ENCODE data around the gene NSRP1.
"Not testable (repeated sequence)": the region's sequence is repeated elsewhere in the genome, so short reads cannot be mapped to it uniquely, and the experiment has no call there.

The NSRP1 gene

GRCh38 chr17:30187573-30187972 lies 71.0 kb downstream of the NSRP1 start:
- Histone ChIP-seq H3K27me3 (ENCODE audit: low read depth, low read length) (no peaks in the 10 kb centered on the region), H3K9me3 (ENCODE audit: control insufficient read depth in 1 of 2, low read length in 2 of 2) (no peaks in the 10 kb centered on the region), H3K36me3 (ENCODE audit: control insufficient read depth in 1 of 2, insufficient read depth in 2 of 2, low read length in 2 of 2) (peaks cover 22 to 26% of the 10 kb centered on the region in 2 donors), H3K4me3 (ENCODE audit: low read depth in 1 of 2, low read length in 2 of 2) (no peak overlapping the region), H3K4me1 (ENCODE audit: control insufficient read depth in 1 of 2, insufficient read depth in 2 of 2, low read length in 2 of 2) (no peaks in the 10 kb centered on the region), H3K27ac (ENCODE audit: low read length) (no peak overlapping the region)

GRCh38 chr17:30188211-30188939 lies 71.8 kb downstream of the NSRP1 start:
- no peak overlapping the region for H3K27ac ChIP-seq (ENCODE audit: low read length)
- peaks cover 17 to 26% of the 10 kb centered on the region in 2 donors for H3K36me3 ChIP-seq (ENCODE audit: control insufficient read depth in 1 of 2, insufficient read depth in 2 of 2, low read length in 2 of 2)
- H3K27me3 ChIP-seq (ENCODE audit: low read depth, low read length): no peaks in the 10 kb centered on the region
- no peaks in the 10 kb centered on the region for H3K9me3 ChIP-seq (ENCODE audit: control insufficient read depth in 1 of 2, low read length in 2 of 2)
- no peak overlapping the region for H3K4me3 ChIP-seq (ENCODE audit: low read depth in 1 of 2, low read length in 2 of 2)
- H3K4me1 ChIP-seq (ENCODE audit: control insufficient read depth in 1 of 2, insufficient read depth in 2 of 2, low read length in 2 of 2): no peaks in the 10 kb centered on the region

- H3K27ac ChIP-seq (ENCODE audit: low read length): no peak overlapping the region
Measured at GRCh38 chr17:30191072-30191471, 74.5 kb downstream of the NSRP1 start.

GRCh38 chr17:30196504-30196903 lies 79.9 kb downstream of the NSRP1 start:
- no peaks in the 10 kb centered on the region for H3K9me3 ChIP-seq (ENCODE audit: control insufficient read depth in 1 of 2, low read length in 2 of 2)
- no peaks in the 10 kb centered on the region for H3K36me3 ChIP-seq (ENCODE audit: control insufficient read depth in 1 of 2, insufficient read depth in 2 of 2, low read length in 2 of 2)
- H3K27ac ChIP-seq (ENCODE audit: low read length): no peak overlapping the region
- no peaks in the 10 kb centered on the region for H3K4me1 ChIP-seq (ENCODE audit: control insufficient read depth in 1 of 2, insufficient read depth in 2 of 2, low read length in 2 of 2)
- H3K4me3 ChIP-seq (ENCODE audit: low read depth in 1 of 2, low read length in 2 of 2): no peak overlapping the region
- H3K27me3 ChIP-seq (ENCODE audit: low read depth, low read length): no peaks in the 10 kb centered on the region

More at GRCh38 chr17:30191072-30191471, 74.5 kb downstream of the NSRP1 start:
- H3K27me3 ChIP-seq (ENCODE audit: low read depth, low read length): no peaks in the 10 kb centered on the region
- H3K36me3 ChIP-seq (ENCODE audit: control insufficient read depth in 1 of 2, insufficient read depth in 2 of 2, low read length in 2 of 2): no peaks in the 10 kb centered on the region
- no peaks in the 10 kb centered on the region for H3K9me3 ChIP-seq (ENCODE audit: control insufficient read depth in 1 of 2, low read length in 2 of 2)
- no peak overlapping the region for H3K4me3 ChIP-seq (ENCODE audit: low read depth in 1 of 2, low read length in 2 of 2)
- H3K4me1 ChIP-seq (ENCODE audit: control insufficient read depth in 1 of 2, insufficient read depth in 2 of 2, low read length in 2 of 2): no peaks in the 10 kb centered on the region

GRCh38 chr17:30197416-30197815 lies 80.8 kb downstream of the NSRP1 start:
- Histone ChIP-seq H3K9me3 (ENCODE audit: control insufficient read depth in 1 of 2, low read length in 2 of 2) (no peaks in the 10 kb centered on the region), H3K4me1 (ENCODE audit: control insufficient read depth in 1 of 2, insufficient read depth in 2 of 2, low read length in 2 of 2) (no peaks in the 10 kb centered on the region), H3K4me3 (ENCODE audit: low read depth in 1 of 2, low read length in 2 of 2) (no peak overlapping the region), H3K36me3 (ENCODE audit: control insufficient read depth in 1 of 2, insufficient read depth in 2 of 2, low read length in 2 of 2) (no peaks in the 10 kb centered on the region), H3K27ac (ENCODE audit: low read length) (no peak overlapping the region), H3K27me3 (ENCODE audit: low read depth, low read length) (no peaks in the 10 kb centered on the region)

GRCh38 chr17:30199600-30199999 lies 83.0 kb downstream of the NSRP1 start:
- Histone ChIP-seq H3K9me3 (ENCODE audit: control insufficient read depth in 1 of 2, low read length in 2 of 2) (no peaks in the 10 kb centered on the region), H3K4me3 (ENCODE audit: low read depth in 1 of 2, low read length in 2 of 2) (no peak overlapping the region), H3K27ac (ENCODE audit: low read length) (no peak overlapping the region), H3K4me1 (ENCODE audit: control insufficient read depth in 1 of 2, insufficient read depth in 2 of 2, low read length in 2 of 2) (no peaks in the 10 kb centered on the region), H3K27me3 (ENCODE audit: low read depth, low read length) (no peaks in the 10 kb centered on the region), H3K36me3 (ENCODE audit: control insufficient read depth in 1 of 2, insufficient read depth in 2 of 2, low read length in 2 of 2) (no peaks in the 10 kb centered on the region)

GRCh38 chr17:30200106-30200505 lies 83.5 kb downstream of the NSRP1 start:
- Histone ChIP-seq H3K36me3 (ENCODE audit: control insufficient read depth in 1 of 2, insufficient read depth in 2 of 2, low read length in 2 of 2) (no peaks in the 10 kb centered on the region), H3K4me1 (ENCODE audit: control insufficient read depth in 1 of 2, insufficient read depth in 2 of 2, low read length in 2 of 2) (no peaks in the 10 kb centered on the region), H3K9me3 (ENCODE audit: control insufficient read depth in 1 of 2, low read length in 2 of 2) (no peaks in the 10 kb centered on the region), H3K4me3 (ENCODE audit: low read depth in 1 of 2, low read length in 2 of 2) (no peak overlapping the region), H3K27ac (ENCODE audit: low read length) (no peak overlapping the region), H3K27me3 (ENCODE audit: low read depth, low read length) (no peaks in the 10 kb centered on the region)

GRCh38 chr17:30200656-30201055 lies 84.0 kb downstream of the NSRP1 start:
- not testable (repeated sequence) for H3K27ac ChIP-seq (ENCODE audit: low read length); H3K27me3 ChIP-seq (ENCODE audit: low read depth, low read length); H3K36me3 ChIP-seq (ENCODE audit: control insufficient read depth in 1 of 2, insufficient read depth in 2 of 2, low read length in 2 of 2); H3K4me3 ChIP-seq (ENCODE audit: low read depth in 1 of 2, low read length in 2 of 2); H3K4me1 ChIP-seq (ENCODE audit: control insufficient read depth in 1 of 2, insufficient read depth in 2 of 2, low read length in 2 of 2); H3K9me3 ChIP-seq (ENCODE audit: control insufficient read depth in 1 of 2, low read length in 2 of 2)

- Histone ChIP-seq H3K36me3 (ENCODE audit: control insufficient read depth in 1 of 2, insufficient read depth in 2 of 2, low read length in 2 of 2) (no peaks in the 10 kb centered on the region), H3K27me3 (ENCODE audit: low read depth, low read length) (no peaks in the 10 kb centered on the region), H3K4me1 (ENCODE audit: control insufficient read depth in 1 of 2, insufficient read depth in 2 of 2, low read length in 2 of 2) (no peaks in the 10 kb centered on the region), H3K27ac (ENCODE audit: low read length) (no peak overlapping the region), H3K9me3 (ENCODE audit: control insufficient read depth in 1 of 2, low read length in 2 of 2) (no peaks in the 10 kb centered on the region), H3K4me3 (ENCODE audit: low read depth in 1 of 2, low read length in 2 of 2) (no peak overlapping the region)
Measured at GRCh38 chr17:30203471-30203981, 86.9 kb downstream of the NSRP1 start.

- Histone ChIP-seq H3K27ac (ENCODE audit: low read length) (no peak overlapping the region), H3K4me3 (ENCODE audit: low read depth in 1 of 2, low read length in 2 of 2) (no peak overlapping the region), H3K36me3 (ENCODE audit: control insufficient read depth in 1 of 2, insufficient read depth in 2 of 2, low read length in 2 of 2) (no peaks in the 10 kb centered on the region), H3K9me3 (ENCODE audit: control insufficient read depth in 1 of 2, low read length in 2 of 2) (no peaks in the 10 kb centered on the region), H3K4me1 (ENCODE audit: control insufficient read depth in 1 of 2, insufficient read depth in 2 of 2, low read length in 2 of 2) (no peaks in the 10 kb centered on the region), H3K27me3 (ENCODE audit: low read depth, low read length) (no peaks in the 10 kb centered on the region)
Measured at GRCh38 chr17:30207655-30208054, 91.0 kb downstream of the NSRP1 start.

- Histone ChIP-seq H3K4me1 (ENCODE audit: control insufficient read depth in 1 of 2, insufficient read depth in 2 of 2, low read length in 2 of 2) (no peaks in the 10 kb centered on the region), H3K27me3 (ENCODE audit: low read depth, low read length) (no peaks in the 10 kb centered on the region), H3K27ac (ENCODE audit: low read length) (no peak overlapping the region), H3K4me3 (ENCODE audit: low read depth in 1 of 2, low read length in 2 of 2) (no peak overlapping the region), H3K9me3 (ENCODE audit: control insufficient read depth in 1 of 2, low read length in 2 of 2) (no peaks in the 10 kb centered on the region), H3K36me3 (ENCODE audit: control insufficient read depth in 1 of 2, insufficient read depth in 2 of 2, low read length in 2 of 2) (no peaks in the 10 kb centered on the region)
Measured at GRCh38 chr17:30208214-30208613, 91.6 kb downstream of the NSRP1 start.

- Histone ChIP-seq H3K4me1 (ENCODE audit: control insufficient read depth in 1 of 2, insufficient read depth in 2 of 2, low read length in 2 of 2) (no peaks in the 10 kb centered on the region), H3K27ac (ENCODE audit: low read length) (no peak overlapping the region), H3K36me3 (ENCODE audit: control insufficient read depth in 1 of 2, insufficient read depth in 2 of 2, low read length in 2 of 2) (no peaks in the 10 kb centered on the region), H3K27me3 (ENCODE audit: low read depth, low read length) (no peaks in the 10 kb centered on the region), H3K9me3 (ENCODE audit: control insufficient read depth in 1 of 2, low read length in 2 of 2) (no peaks in the 10 kb centered on the region), H3K4me3 (ENCODE audit: low read depth in 1 of 2, low read length in 2 of 2) (no peak overlapping the region)
Measured at GRCh38 chr17:30209930-30210329, 93.3 kb downstream of the NSRP1 start.
